HepG2 (cell line): Measurements from ENCODE around the gene ITGB7. TPM values are rescaled to one million over a fixed set of nuclear protein-coding genes. Genes with fewer than 3 reads are reported as not detected.

Source experiments
- ATAC-seq: fragments of 200-7000 bp; cut with Tn5 transposase; 3 replicates; pipeline ENCODE4 v1.9.1; 2020; ENCODE audit warnings: mild to moderate bottlenecking, moderate library complexity
- BruUV-seq: library from RNA; stranded (reverse); fragments of 400-500 nt; replicated peaks from 2 replicates; lab custom pipeline; 2021; lab: Mats Ljungman, UMichigan
- CTCF ChIA-PET: fragments of 300-600 bp; formaldehyde crosslinking; extraction: SDS; loops from one replicate; lab custom pipeline; 2021; ENCODE audit warnings: low total read pairs, inconsistent platforms, low intra/inter-chr PET ratio; lab: Yijun Ruan, JAX
- POLR2A ChIA-PET: fragments of 350-600 bp; sonication (Branson Sonifier 250); formaldehyde crosslinking; loops from one replicate; lab custom pipeline; 2020; ENCODE audit warnings: antibody characterized with exemption, inconsistent platforms; lab: Yijun Ruan, JAX
- DNase-seq: peaks from one replicate; pipeline ENCODE4 v3.0.0-alpha.2; 2015; ENCODE audit warnings: low spot score
- FAIRE-seq: peaks from 3 replicates; lab custom pipeline; 2011; peaks lifted over from hg19 to GRCh38; lab: Jason Lieb, UNC
- H2AFZ ChIP-seq: one replicate; pipeline ENCODE4 v1.6.1; 2011; ENCODE audit warnings: low read length, inconsistent platforms
- H3K27ac ChIP-seq: fragments of 300-600 bp; 3 replicates; pipeline ENCODE4 v1.8.0; 2011; ENCODE audit warnings: mixed run types, mild to moderate bottlenecking, mixed read lengths, low read length, inconsistent platforms; ENCODE audit not compliant: insufficient read depth; ENCODE audit errors: extremely low read length
- H3K27me3 ChIP-seq, 2 experiments: fragments of 200-600 bp in 1 of 2; 2 replicates in 1 of 2; 3 replicates in 1 of 2; pipeline versions ENCODE4 v1.6.0 to v1.8.0; 2011; ENCODE audit warnings: low read length in 2 of 2, mild to moderate bottlenecking in 2 of 2, moderate library complexity in 2 of 2, inconsistent platforms in 1 of 2; ENCODE audit not compliant: insufficient read depth in 2 of 2, control insufficient read depth in 1 of 2
- H3K36me3 ChIP-seq, 2 experiments: fragments of 200-600 bp in 1 of 2; replicated peaks in 1 of 2; 2 replicates in 1 of 2; 3 replicates in 1 of 2; pipeline versions ENCODE4 v1.5.1 to v1.8.0; 2011; ENCODE audit warnings: low read length in 2 of 2, inconsistent platforms in 1 of 2; ENCODE audit not compliant: insufficient read depth in 2 of 2, control insufficient read depth in 1 of 2
- H3K4me1 ChIP-seq: 2 replicates; pipeline ENCODE4 v1.5.1; 2012; ENCODE audit warnings: low read length, inconsistent platforms; ENCODE audit not compliant: insufficient read depth
- H3K4me2 ChIP-seq: 2 replicates; pipeline ENCODE4 v1.6.0; 2011; ENCODE audit warnings: low read depth, low read length, inconsistent platforms
- H3K4me3 ChIP-seq, 3 experiments: fragments of 200-600 bp in 1 of 3; sonication (generic), shearing (Covaris generic) in 1 of 3; replicated peaks in 1 of 3; 2 replicates each; pipeline ENCODE4 v1.5.1; 2011 to 2016; ENCODE audit warnings: low read length in 3 of 3, inconsistent platforms in 2 of 3, low read depth in 2 of 3, mild to moderate bottlenecking in 2 of 3, control low read depth in 1 of 3, mixed read lengths in 1 of 3; ENCODE audit not compliant: insufficient read depth in 1 of 3
- H3K79me2 ChIP-seq: one replicate; pipeline ENCODE4 v1.6.1; 2011; ENCODE audit warnings: low read length, inconsistent platforms; ENCODE audit not compliant: insufficient read depth
- H3K9ac ChIP-seq: 2 replicates; pipeline ENCODE4 v1.6.0; 2011; ENCODE audit warnings: mild to moderate bottlenecking, low read depth, low read length, inconsistent platforms; ENCODE audit not compliant: insufficient read depth
- H3K9me3 ChIP-seq: 2 replicates; pipeline ENCODE4 v1.5.1; 2012; ENCODE audit warnings: mild to moderate bottlenecking, low read length
- H4K20me1 ChIP-seq: 2 replicates; pipeline ENCODE4 v1.6.0; 2011; ENCODE audit warnings: inconsistent platforms, mild to moderate bottlenecking, low read length, moderate library complexity; ENCODE audit not compliant: insufficient read depth
- KAT2B ChIP-seq: fragments of 150-350 bp; IDR thresholded peaks from 2 replicates; pipeline ENCODE4 v1.6.1; 2014; ENCODE audit warnings: low read depth, low read length, borderline replicate concordance
- ZFX ChIP-seq: sonication (generic); formaldehyde crosslinking; IDR thresholded peaks from 2 replicates; pipeline ENCODE4 v1.4.0; 2020; ENCODE audit warnings: mild to moderate bottlenecking, low read depth, missing genetic modification reagents, moderate library complexity
- ZNF557 ChIP-seq: sonication (generic); formaldehyde crosslinking; IDR thresholded peaks from 2 replicates; pipeline ENCODE4 v1.4.0; 2020; ENCODE audit warnings: missing genetic modification reagents
- ZNF775 ChIP-seq: sonication (generic); formaldehyde crosslinking; IDR thresholded peaks from 2 replicates; pipeline ENCODE4 v1.4.0; 2020; ENCODE audit warnings: missing genetic modification reagents, mild to moderate bottlenecking, moderate library complexity, borderline replicate concordance
- ZNF839 ChIP-seq: sonication (generic); formaldehyde crosslinking; IDR thresholded peaks from 2 replicates; pipeline ENCODE4 v1.4.0; 2020; ENCODE audit warnings: missing genetic modification reagents, mild to moderate bottlenecking, borderline replicate concordance
- WGBS: methylation state at CpG from one replicate; pipeline ENCODE4 v1.1.6; 2017; ENCODE audit warnings: low lambda C conversion rate; 5-methylcytosine and 5-hydroxymethylcytosine counted together
- in situ Hi-C: cut with HindIII; loops from 2 replicates; pipeline ENCODE4 v1.10.0; 2017; ENCODE audit warnings: low pct_unique_long_range_greater_than_20kb; ENCODE audit not compliant: extremely low pct_ligation_motif_present
- intact Hi-C: fragments of 100-400 bp; cut with micrococcal nuclease; formaldehyde crosslinking; loops from one replicate; pipeline ENCODE4 v1.10.0; 2022; ENCODE audit not compliant: unreplicated experiment
- polyA plus RNA-seq, 8 experiments: library from polyadenylated mRNA; depleted of rRNA in 3 of 8; stranded (reverse) in 7 of 8; unstranded in 1 of 8; fragments of >200 nt; fragmentation: Illumina TruSeq in 4 of 8; extraction: Trizol in 4 of 8; gene quantifications; 2 replicates each; pipeline versions ENCODE4 v1.2.1 to v1.2.3, GENCODE V29; 2011 to 2016; ENCODE audit warnings: low read depth in 4 of 8, missing spikeins in 1 of 8, mixed read lengths in 1 of 8; ENCODE audit not compliant: insufficient read depth in 1 of 8
- total RNA-seq, 5 experiments: library from RNA; depleted of rRNA; stranded (reverse); fragments of >200 nt; fragmentation: Illumina TruSeq; extraction: Trizol; gene quantifications; 2 replicates each; pipeline ENCODE4 v1.2.3, GENCODE V29; 2016; ENCODE audit warnings: low read depth in 1 of 5
- TF ChIP-seq, protein P1 (sequence below): sonication (generic); formaldehyde crosslinking; IDR thresholded peaks from 2 replicates; pipeline ENCODE4 v1.4.0; 2020; ENCODE audit warnings: missing genetic modification reagents

The ITGB7 gene
- total and polyA plus RNA-seq, 2 of the 13 experiments (the other 11 are each of a cell fraction or from before 2014, with no cell fraction given) = 0.16 to 0.18 TPM

GRCh38 chr12:53160673-53161072 lies 46.4 kb downstream of the ITGB7 start:
- ATAC-seq (peak; percentile 67), FAIRE-seq (no peak), DNase-seq (no peak)
- H3K79me2 ChIP-seq = no peaks in the 10 kb centered on the region
- 26% methylated on average over 2 of the region's 2 CpGs for WGBS
- intact Hi-C loops = no loop called here
- no peak overlapping the region for H3K9ac ChIP-seq
- ChIA-PET CTCF (interaction anchor here (1.4 to 4.1 kb wide), 2 partner anchors 28 to 30 kb away, joined by 3 to 23 read pairs; no protein-coding TSS in a partner anchor), POLR2A (interaction anchor here (0.9 to 4.5 kb wide), 9 partner anchors 14 to 135 kb away, joined by 3 to 34 read pairs (median 5); partner anchors contain the start of genes CSAD, PFDN5, SOAT2 and ZNF740)
- no peak overlapping the region for H2AFZ ChIP-seq
- H3K27me3 ChIP-seq = no peaks in the 10 kb centered on the region
- H3K9me3 ChIP-seq = no peaks in the 10 kb centered on the region
- BruUV-seq = no TSS peak
- in situ Hi-C loops = no loop called here
- no peaks in the 10 kb centered on the region for H4K20me1 ChIP-seq
- peak overlapping the region; percentile 53 for H3K27ac ChIP-seq
- no peaks in the 10 kb centered on the region for H3K36me3 ChIP-seq
- TF ChIP-seq, protein P1, sequence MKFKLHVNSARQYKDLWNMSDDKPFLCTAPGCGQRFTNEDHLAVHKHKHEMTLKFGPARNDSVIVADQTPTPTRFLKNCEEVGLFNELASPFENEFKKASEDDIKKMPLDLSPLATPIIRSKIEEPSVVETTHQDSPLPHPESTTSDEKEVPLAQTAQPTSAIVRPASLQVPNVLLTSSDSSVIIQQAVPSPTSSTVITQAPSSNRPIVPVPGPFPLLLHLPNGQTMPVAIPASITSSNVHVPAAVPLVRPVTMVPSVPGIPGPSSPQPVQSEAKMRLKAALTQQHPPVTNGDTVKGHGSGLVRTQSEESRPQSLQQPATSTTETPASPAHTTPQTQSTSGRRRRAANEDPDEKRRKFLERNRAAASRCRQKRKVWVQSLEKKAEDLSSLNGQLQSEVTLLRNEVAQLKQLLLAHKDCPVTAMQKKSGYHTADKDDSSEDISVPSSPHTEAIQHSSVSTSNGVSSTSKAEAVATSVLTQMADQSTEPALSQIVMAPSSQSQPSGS = no peak
- TF ChIP-seq ZFX (CRISPR knock-in tag) (0 out of 2 replicates have a peak, but pooled peaks have one; percentile 5), KAT2B (no peak), ZNF839 (CRISPR knock-in tag) (no peak), ZNF775 (CRISPR knock-in tag) (no peak), ZNF557 (CRISPR knock-in tag) (no peak)
- H3K4me2 ChIP-seq = peak overlapping the region; percentile 50
- peaks cover 44% of the 10 kb centered on the region for H3K4me1 ChIP-seq
- H3K4me3 ChIP-seq = peak overlapping the region in 1 of 3 experiments; percentile 17; a peak in 1 of 6 replicates
